ENCODE results near the gene RAI1. TPM values are rescaled to one million over a fixed set of nuclear protein-coding genes. Genes with fewer than 3 reads are reported as not detected.

The RAI1 gene
- total RNA-seq, 4 donors from 2014 or later: 17.0 to 36.3 (median 22.3) TPM

- no peak for DNase-seq
- no peaks in the 10 kb centered on the region for H3K27me3 ChIP-seq
- TF ChIP-seq CTCF (IDR thresholded peaks at IDR 0.05): no peak
- TF ChIP-seq POLR2A (IDR thresholded peaks at IDR 0.05): no peak
- no peak overlapping the region for H3K4me3 ChIP-seq
- no peaks in the 10 kb centered on the region for H3K9me3 ChIP-seq
- H3K36me3 ChIP-seq: no peaks in the 10 kb centered on the region
- intact Hi-C loops (cut with DNase I): no loop called here
- H3K4me1 ChIP-seq: peaks cover 54 to 97% (median 66%) of the 10 kb centered on the region in 3 donors
- 37 to 56% methylated on average over 8 of the region's 8 CpGs for WGBS, 2 donors
- peak overlapping the region; percentile 98 to 99 (median 98) for H3K27ac ChIP-seq
Measured at GRCh38 chr17:17691468-17692263, 10.4 kb downstream of the RAI1 start.

- Histone ChIP-seq H3K4me1 (peaks cover 53 to 97% (median 68%) of the 10 kb centered on the region in 3 donors), H3K9me3 (no peaks in the 10 kb centered on the region), H3K4me3 (no peak overlapping the region), H3K36me3 (no peaks in the 10 kb centered on the region), H3K27ac (peak overlapping the region; percentile 98 to 99 (median 98)), H3K27me3 (no peaks in the 10 kb centered on the region)
- WGBS, 2 donors: 53 to 60% methylated on average over 5 to 7 of the region's 9 CpGs
- DNase-seq: no peak
- intact Hi-C loops (cut with DNase I): no loop called here
- TF ChIP-seq CTCF (IDR thresholded peaks at IDR 0.05) (no peak), POLR2A (IDR thresholded peaks at IDR 0.05) (no peak)
Measured at GRCh38 chr17:17692353-17693252, 11.3 kb downstream of the RAI1 start.

- peaks cover 61 to 97% (median 77%) of the 10 kb centered on the region in 3 donors for H3K4me1 ChIP-seq
- 3 to 36% methylated on average over 6 to 9 of the region's 23 CpGs for WGBS, 2 donors
- no peak for DNase-seq
- peak overlapping the region; percentile 63 to 84 (median 74) for H3K4me3 ChIP-seq
- intact Hi-C loops (cut with DNase I): no loop called here
- no peaks in the 10 kb centered on the region for H3K27me3 ChIP-seq
- TF ChIP-seq CTCF (IDR thresholded peaks at IDR 0.05): no peak
- TF ChIP-seq POLR2A (IDR thresholded peaks at IDR 0.05): peak in 2 of 4 donors; percentile 14 to 42
- peak overlapping the region; percentile 98 to 99 (median 98) for H3K27ac ChIP-seq
- no peaks in the 10 kb centered on the region for H3K9me3 ChIP-seq
- no peaks in the 10 kb centered on the region for H3K36me3 ChIP-seq
Measured at GRCh38 chr17:17693253-17694168, 12.3 kb downstream of the RAI1 start.

GRCh38 chr17:17694169-17695081, 13.2 kb downstream of the RAI1 start:
- Histone ChIP-seq H3K36me3 (no peaks in the 10 kb centered on the region), H3K9me3 (no peaks in the 10 kb centered on the region), H3K4me3 (peak overlapping the region; percentile 63 to 84 (median 74)), H3K27me3 (no peaks in the 10 kb centered on the region), H3K27ac (peak overlapping the region; percentile 98 to 99 (median 98)), H3K4me1 (peaks cover 68 to 97% (median 80%) of the 10 kb centered on the region in 3 donors)
- WGBS, 2 donors: 0% methylated on average over 5 to 10 of the region's 90 CpGs
- peak in 2 of 4 donors; percentile 35 to 45 for TF ChIP-seq POLR2A (IDR thresholded peaks at IDR 0.05)
- TF ChIP-seq CTCF (IDR thresholded peaks at IDR 0.05): peak in 3 of 6 experiments; percentile 0 to 34 (median 26)
- intact Hi-C loops (cut with DNase I): no loop called here
- no peak for DNase-seq

Measured in esophagus squamous epithelium (tissue), 5 donors.